ENCODE measurements around the gene INPP1. TPM values are rescaled to one million over a fixed set of nuclear protein-coding genes. Genes with fewer than 3 reads are reported as not detected.

Gene INPP1
- total RNA-seq, 1 experiment from 2014 or later, result 9.5 TPM

DNA sequence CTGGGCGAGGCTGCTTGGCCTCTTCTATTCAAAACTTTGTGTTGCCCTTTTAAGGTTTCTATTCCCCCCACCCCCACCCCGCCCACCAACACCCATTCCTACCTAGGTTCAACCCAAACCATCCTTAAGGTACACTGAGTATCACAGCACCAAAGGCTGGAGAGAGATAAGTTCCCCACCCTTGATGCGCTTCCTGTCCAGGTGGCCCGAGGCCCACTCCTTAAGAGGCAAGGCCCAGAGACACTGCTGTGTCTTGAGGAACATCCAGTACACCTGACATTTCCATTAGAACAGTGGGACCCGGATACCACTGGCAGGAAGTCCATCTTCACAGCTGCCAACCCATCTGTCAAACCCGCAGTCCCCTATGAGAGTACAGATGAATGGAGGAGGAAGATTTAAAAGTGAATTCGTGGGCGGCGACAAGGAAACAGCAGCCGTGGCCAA is 277 bp upstream of the INPP1 start:
- H3K4me3 ChIP-seq, result peak overlapping the region; percentile 75; the same call in 1 of the 2 replicates
- intact Hi-C loops (cut with micrococcal nuclease; ENCODE audit: unreplicated experiment), result loop anchor here (1.0 kb wide), 1 partner anchor 24 kb away; the partner anchor contains the start of gene HIBCH
- peak overlapping the region; percentile 88 for H3K4me2 ChIP-seq
- H3F3A ChIP-seq (ENCODE audit: insufficient read depth, low read depth), result no peaks in the 10 kb centered on the region; the same call in 1 of the 2 replicates
- H3K27me3 ChIP-seq (ENCODE audit: insufficient read depth, low read depth), result no peaks in the 10 kb centered on the region
- no peaks in the 10 kb centered on the region for H3K9me2 ChIP-seq (ENCODE audit: insufficient read depth)
- no peak for TF ChIP-seq EZH2 (IDR thresholded peaks at IDR 0.05; ENCODE audit: low read depth)
- TF ChIP-seq, protein P1, sequence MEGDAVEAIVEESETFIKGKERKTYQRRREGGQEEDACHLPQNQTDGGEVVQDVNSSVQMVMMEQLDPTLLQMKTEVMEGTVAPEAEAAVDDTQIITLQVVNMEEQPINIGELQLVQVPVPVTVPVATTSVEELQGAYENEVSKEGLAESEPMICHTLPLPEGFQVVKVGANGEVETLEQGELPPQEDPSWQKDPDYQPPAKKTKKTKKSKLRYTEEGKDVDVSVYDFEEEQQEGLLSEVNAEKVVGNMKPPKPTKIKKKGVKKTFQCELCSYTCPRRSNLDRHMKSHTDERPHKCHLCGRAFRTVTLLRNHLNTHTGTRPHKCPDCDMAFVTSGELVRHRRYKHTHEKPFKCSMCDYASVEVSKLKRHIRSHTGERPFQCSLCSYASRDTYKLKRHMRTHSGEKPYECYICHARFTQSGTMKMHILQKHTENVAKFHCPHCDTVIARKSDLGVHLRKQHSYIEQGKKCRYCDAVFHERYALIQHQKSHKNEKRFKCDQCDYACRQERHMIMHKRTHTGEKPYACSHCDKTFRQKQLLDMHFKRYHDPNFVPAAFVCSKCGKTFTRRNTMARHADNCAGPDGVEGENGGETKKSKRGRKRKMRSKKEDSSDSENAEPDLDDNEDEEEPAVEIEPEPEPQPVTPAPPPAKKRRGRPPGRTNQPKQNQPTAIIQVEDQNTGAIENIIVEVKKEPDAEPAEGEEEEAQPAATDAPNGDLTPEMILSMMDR (conservative IDR thresholded peaks at IDR 0.05), result no peak
- H3K9me3 ChIP-seq (ENCODE audit: insufficient read depth, low read depth), result no peaks in the 10 kb centered on the region
- no peaks in the 10 kb centered on the region for H3K36me3 ChIP-seq (ENCODE audit: low read depth)
- H3K4me1 ChIP-seq (replicated peaks; ENCODE audit: insufficient read depth), result peaks cover 12% of the 10 kb centered on the region
- no peaks in the 10 kb centered on the region for H3K79me2 ChIP-seq (ENCODE audit: low read depth)
- CTCF ChIA-PET, result no interaction called here
- no peaks in the 10 kb centered on the region for H4K20me1 ChIP-seq (ENCODE audit: insufficient read depth)
- H2AFZ ChIP-seq, result peak overlapping the region; percentile 80
- BruUV-seq (replicated peaks), result no TSS peak
- H3K27ac ChIP-seq, result no peak overlapping the region
- DNase-seq, result no peak
- POLR2A ChIA-PET (ENCODE audit: unreplicated experiment), result interaction anchor here (0.7 kb wide), 1 partner anchor 165 kb away, joined by 5 read pairs; no protein-coding TSS in a partner anchor

DNA sequence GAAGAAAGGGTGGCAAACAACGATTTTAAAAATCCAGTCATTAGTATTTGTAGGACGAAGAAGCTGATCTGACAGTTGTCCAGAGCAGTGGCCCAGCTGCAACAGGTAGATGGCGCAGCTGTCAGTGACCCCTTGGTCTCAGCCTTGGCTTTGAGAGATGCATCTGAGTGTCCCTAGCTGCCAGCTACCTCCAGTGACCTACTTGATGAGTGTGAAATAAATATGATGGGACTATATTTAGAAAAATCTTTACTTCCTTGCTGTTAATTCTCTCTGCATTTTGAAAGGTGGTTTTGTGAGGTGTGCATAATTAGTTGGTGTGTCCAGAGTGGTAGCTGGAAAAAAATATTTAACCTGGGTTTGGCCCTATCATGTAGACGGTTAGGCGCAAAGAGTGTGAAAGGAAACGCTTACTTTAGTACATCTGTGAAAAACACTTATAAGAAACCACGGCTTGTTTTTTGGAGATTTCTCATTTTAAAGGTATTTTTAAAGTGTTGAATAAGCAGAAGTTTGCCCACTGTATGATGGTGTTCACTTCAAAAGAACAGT is 963 bp downstream of the INPP1 start:
- ChIA-PET CTCF (interaction anchor here (0.6 to 0.7 kb wide), 3 partner anchors 27 to 221 kb away, joined by 3 to 6 read pairs (median 5); no protein-coding TSS in a partner anchor), POLR2A (ENCODE audit: unreplicated experiment) (interaction anchor here (0.7 kb wide), 1 partner anchor 424 kb away, joined by 3 read pairs; no protein-coding TSS in a partner anchor)
- no peaks in the 10 kb centered on the region for H3K36me3 ChIP-seq (ENCODE audit: low read depth)
- no peaks in the 10 kb centered on the region for H3K79me2 ChIP-seq (ENCODE audit: low read depth)
- H3K9me2 ChIP-seq (ENCODE audit: insufficient read depth), result no peaks in the 10 kb centered on the region
- H3F3A ChIP-seq (ENCODE audit: insufficient read depth, low read depth), result no peaks in the 10 kb centered on the region; the same call in 1 of the 2 replicates
- TF ChIP-seq, protein P1 (conservative IDR thresholded peaks at IDR 0.05), result no peak
- no peak for TF ChIP-seq EZH2 (IDR thresholded peaks at IDR 0.05; ENCODE audit: low read depth)
- H3K9me3 ChIP-seq (ENCODE audit: insufficient read depth, low read depth), result no peaks in the 10 kb centered on the region
- peaks cover 12% of the 10 kb centered on the region for H3K4me1 ChIP-seq (replicated peaks; ENCODE audit: insufficient read depth)
- intact Hi-C loops (cut with micrococcal nuclease; ENCODE audit: unreplicated experiment), result no loop called here
- H3K27ac ChIP-seq, result no peak overlapping the region
- peak overlapping the region; percentile 88 for H3K4me2 ChIP-seq
- DNase-seq, result no peak
- no TSS peak for BruUV-seq (replicated peaks)
- H4K20me1 ChIP-seq (ENCODE audit: insufficient read depth), result no peaks in the 10 kb centered on the region
- H2AFZ ChIP-seq, result peak overlapping the region; percentile 80; the same call in 1 of the 2 replicates
- H3K27me3 ChIP-seq (ENCODE audit: insufficient read depth, low read depth), result no peaks in the 10 kb centered on the region
- H3K4me3 ChIP-seq, result peak overlapping the region; percentile 75

- H3K9me2 ChIP-seq (ENCODE audit: insufficient read depth), result no peaks in the 10 kb centered on the region
- intact Hi-C loops (cut with micrococcal nuclease; ENCODE audit: unreplicated experiment), result no loop called here
- TF ChIP-seq, protein P1 (conservative IDR thresholded peaks at IDR 0.05), result no peak
- TF ChIP-seq EZH2 (IDR thresholded peaks at IDR 0.05; ENCODE audit: low read depth), result no peak
- H4K20me1 ChIP-seq (ENCODE audit: insufficient read depth), result no peaks in the 10 kb centered on the region
- no peak overlapping the region for H3K27ac ChIP-seq
- H3K4me1 ChIP-seq (replicated peaks; ENCODE audit: insufficient read depth), result peaks cover under 1% of the 10 kb centered on the region; the same call in 1 of the 2 replicates
- H2AFZ ChIP-seq, result no peak overlapping the region
- no peak overlapping the region for H3K4me3 ChIP-seq
- H3K79me2 ChIP-seq (ENCODE audit: low read depth), result no peaks in the 10 kb centered on the region
- ChIA-PET CTCF (no interaction called here), POLR2A (ENCODE audit: unreplicated experiment) (no interaction called here)
- H3K36me3 ChIP-seq (ENCODE audit: low read depth), result no peaks in the 10 kb centered on the region
- no peak for DNase-seq
- no TSS peak for BruUV-seq (replicated peaks)
- no peak overlapping the region for H3K4me2 ChIP-seq
- H3F3A ChIP-seq (ENCODE audit: insufficient read depth, low read depth), result no peaks in the 10 kb centered on the region
- no peaks in the 10 kb centered on the region for H3K9me3 ChIP-seq (ENCODE audit: insufficient read depth, low read depth)
- H3K27me3 ChIP-seq (ENCODE audit: insufficient read depth, low read depth), result no peaks in the 10 kb centered on the region
Observed at GRCh38 chr2:190350371-190350770, 7.0 kb downstream of the INPP1 start.
